ENCODE data around the gene GPR55. TPM values are rescaled to one million over a fixed set of nuclear protein-coding genes. Genes with fewer than 3 reads are reported as not detected.
A peak's percentile ranks its signal among the peaks of the same experiment; 100 is the strongest.
"Not testable (repeated sequence)": the region's sequence is repeated elsewhere in the genome, so short reads cannot be mapped to it uniquely, and the experiment has no call there.

GPR55 gene, protein sequence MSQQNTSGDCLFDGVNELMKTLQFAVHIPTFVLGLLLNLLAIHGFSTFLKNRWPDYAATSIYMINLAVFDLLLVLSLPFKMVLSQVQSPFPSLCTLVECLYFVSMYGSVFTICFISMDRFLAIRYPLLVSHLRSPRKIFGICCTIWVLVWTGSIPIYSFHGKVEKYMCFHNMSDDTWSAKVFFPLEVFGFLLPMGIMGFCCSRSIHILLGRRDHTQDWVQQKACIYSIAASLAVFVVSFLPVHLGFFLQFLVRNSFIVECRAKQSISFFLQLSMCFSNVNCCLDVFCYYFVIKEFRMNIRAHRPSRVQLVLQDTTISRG
- under 1 TPM in 1 of 2 donors, not detected in 1; 0.08 TPM for total RNA-seq
- long read RNA-seq, result 0 reads

DNA sequence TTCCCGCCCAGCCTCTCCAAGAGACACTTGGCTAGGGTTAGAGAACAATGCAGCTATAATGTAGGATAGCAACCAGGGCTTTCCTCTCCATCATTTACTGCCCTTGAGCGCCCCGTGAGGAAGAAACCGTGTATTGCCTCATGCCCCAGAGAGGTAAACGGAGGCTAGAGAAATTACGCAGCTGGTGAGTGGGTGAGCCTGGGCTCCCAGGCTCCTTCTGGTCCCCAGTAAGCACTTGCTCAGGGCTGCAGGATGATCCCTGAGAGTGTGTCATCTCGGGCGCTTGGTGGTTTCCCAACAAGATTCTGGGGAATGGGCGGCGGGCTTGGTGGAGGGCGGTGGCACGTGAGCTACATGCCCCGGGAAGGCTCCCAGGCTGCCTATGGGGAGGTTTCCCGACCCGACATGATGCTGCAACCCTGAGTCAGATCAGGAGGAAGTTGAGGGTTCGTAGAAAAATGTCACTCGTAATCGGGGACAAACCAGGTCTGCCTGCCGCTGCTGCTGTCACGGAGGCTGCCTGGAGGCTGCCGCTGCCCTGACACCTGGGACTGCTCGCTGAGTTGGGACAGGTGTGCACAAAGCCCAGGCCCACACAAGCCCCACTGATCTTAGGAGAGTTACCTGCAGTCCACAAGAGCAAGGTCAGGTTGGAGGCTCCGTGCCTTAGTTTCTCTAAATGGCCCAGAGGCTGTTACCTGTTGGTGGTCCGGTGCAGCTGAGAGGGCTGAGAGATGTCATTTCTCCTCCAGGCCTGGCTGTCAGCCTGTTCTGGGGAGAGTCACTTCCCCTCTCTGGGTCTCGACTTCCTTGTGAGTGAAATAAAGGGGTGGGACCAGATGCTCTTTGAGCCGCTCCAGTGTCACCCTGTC lies at the start of gene GPR55:
TSS of gene GPR55 (minus strand) at position 773 of the 872 bp plus-strand sequence. CDS start 14,280 bp downstream, outside the sequence.
- ATAC-seq (peak in 1 of 2 donors; percentile 22), DNase-seq (no peak)
- intact Hi-C loops (cut with DNase I), result no loop called here

DNA sequence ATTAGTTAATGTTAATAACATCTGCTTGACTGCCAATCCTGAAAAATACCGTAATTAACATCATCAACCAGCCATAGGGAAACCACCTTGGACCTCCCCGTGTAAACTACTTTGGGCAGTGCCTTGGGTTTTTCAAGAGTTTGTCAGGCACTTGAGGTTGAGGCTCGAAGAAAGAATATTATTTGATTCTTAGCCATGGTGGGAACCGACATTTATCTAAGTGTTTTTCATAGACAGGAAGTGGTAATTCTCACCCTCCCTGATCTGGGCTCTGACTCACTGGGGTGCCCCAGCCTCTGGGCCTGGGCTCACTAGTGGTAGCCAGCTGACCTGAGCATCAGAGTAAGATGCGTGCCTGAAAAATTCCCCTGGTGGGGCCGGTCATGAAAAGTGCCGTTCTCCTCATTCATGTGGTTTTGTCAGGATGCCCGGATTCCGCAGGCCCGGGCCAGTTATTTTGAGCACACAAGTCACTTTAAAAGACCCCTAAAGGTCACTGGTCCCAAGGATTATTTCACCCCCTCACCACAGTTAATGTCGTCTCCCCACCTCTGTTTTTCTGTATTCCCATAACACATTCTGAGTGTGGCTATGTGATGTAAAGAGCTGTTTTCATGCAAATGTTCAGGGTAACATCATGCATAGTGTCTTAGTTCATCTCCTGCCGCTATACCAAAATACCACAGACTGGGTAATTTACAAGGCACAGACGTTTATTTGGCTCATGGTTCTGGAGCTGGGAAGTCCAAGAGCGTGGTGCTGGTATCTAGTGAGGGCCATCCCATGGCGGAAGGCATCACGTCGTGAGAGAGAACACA lies 49.3 kb upstream of the GPR55 start:
- DNase-seq (no peak), ATAC-seq (peak in 1 of 2 donors; percentile 50)
- intact Hi-C loops (cut with DNase I), result no loop called here

DNA sequence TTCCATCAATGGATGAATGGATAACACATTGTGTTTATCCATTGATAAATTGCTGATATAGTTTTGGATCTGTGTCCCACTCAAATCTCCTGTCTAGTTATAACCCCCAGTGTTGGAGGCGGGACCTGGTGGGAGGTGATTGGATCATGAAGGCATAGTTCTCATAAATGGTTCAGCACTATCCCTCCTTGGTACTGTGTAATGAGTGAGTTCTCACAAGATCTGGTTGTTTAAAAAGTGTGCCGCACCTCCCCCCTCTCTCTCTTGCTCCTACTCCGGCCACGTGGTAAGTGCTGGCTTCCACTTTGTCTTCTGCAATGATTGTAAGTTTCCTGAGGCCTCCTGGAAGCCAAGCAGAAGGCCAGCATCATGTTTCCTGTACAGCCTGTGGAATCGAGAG lies 47.0 kb upstream of the GPR55 start:
- no peak for ATAC-seq
- no peak for DNase-seq
- intact Hi-C loops (cut with DNase I), result no loop called here

DNA sequence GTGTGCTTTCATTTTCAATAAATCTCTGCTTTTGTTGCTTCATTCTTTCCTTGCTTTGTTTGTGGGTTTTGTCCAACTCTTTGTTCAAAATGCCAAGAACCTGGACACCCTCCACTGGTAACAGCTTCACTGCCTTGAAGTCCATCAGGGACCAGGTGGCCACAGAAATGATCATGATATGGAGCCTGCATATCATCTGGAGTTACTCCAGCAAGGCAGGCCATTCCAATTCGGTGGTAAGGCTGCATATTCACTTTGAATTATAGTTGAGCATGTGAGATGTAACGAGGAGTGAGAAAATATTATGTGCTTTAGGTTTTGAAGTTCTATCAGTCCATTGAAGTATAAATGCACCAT lies 44.6 kb upstream of the GPR55 start:
- intact Hi-C loops (cut with DNase I), result no loop called here
- DNase-seq, result no peak
- ATAC-seq, result no peak

DNA sequence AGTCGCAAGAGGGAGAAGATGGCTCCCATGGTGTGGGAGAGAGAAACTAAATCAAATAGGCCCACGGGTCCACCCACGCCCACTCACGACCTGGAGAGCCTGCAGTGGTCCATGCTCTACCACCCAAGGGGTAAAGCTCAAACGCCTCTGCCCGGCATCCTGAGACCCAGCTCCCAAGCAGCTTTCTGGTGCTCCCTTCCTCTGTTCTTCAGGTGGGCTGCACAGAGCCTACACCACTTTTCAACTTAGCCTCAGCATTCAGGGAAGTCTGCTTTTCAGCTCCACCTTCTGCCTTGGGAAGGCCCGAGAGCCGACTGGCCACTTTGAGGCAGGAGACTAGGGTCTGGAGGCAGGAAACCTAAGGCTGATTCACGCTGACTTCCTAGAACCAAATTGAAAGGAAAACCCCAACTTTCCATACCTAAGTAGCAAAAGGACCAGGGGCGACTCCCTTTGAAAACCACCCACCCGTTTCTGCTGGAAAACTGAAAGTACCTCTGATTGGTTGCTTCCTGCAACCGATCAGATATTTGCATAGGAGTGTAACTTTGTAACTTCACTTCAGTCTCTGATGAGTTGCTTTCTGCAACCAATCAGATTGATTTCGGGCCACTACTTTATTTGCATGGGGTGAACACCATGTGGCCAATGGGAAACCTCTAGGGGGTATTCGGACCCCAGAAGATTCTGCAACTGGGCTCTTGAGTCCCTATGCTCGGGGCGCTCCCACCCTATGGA lies 44.0 kb upstream of the GPR55 start:
- ATAC-seq (no peak), DNase-seq (no peak)
- intact Hi-C loops (cut with DNase I), result no loop called here

DNA sequence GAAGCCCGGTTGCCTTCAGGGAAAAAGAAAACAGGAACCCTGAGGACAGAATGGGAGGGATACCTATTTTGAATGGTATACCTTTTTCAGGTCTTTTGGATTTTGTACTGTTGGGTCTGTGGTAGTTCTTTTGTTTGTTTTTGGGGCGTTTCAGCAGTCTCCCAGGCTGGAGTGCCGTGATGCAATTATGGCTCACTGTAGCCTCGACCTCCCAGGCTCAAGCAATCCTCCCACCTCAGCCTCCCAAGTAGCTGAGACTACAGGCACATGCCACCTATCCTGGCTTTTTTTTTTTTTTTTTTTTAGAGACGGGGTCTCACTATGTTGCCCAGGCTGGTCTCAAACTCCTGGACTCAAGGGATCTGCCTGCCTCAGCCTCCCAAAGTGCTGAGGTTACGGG lies 43.3 kb upstream of the GPR55 start:
- DNase-seq; ATAC-seq; intact Hi-C loops (cut with DNase I): not testable (repeated sequence)

DNA sequence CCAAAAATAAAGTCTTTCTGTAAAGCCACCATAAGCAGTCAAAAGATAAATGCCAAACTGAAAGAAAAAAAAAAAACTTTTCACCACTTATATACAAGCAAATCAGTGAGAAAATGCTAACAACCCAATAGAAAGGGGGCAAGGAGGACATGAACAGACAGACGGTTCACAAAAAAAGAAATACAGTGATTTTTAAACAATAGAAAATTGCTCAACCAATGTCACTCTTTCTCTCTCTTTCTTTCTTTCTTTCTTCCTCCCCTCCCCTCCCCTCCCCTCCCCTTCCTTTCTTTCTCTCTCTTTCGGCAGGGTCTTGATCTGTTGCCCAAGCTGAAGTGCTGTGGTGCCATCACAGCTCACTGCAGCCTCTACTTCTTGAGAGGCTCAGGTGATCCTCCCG lies 42.1 kb upstream of the GPR55 start:
- DNase-seq (no peak), ATAC-seq (no peak)
- intact Hi-C loops (cut with DNase I), result no loop called here

DNA sequence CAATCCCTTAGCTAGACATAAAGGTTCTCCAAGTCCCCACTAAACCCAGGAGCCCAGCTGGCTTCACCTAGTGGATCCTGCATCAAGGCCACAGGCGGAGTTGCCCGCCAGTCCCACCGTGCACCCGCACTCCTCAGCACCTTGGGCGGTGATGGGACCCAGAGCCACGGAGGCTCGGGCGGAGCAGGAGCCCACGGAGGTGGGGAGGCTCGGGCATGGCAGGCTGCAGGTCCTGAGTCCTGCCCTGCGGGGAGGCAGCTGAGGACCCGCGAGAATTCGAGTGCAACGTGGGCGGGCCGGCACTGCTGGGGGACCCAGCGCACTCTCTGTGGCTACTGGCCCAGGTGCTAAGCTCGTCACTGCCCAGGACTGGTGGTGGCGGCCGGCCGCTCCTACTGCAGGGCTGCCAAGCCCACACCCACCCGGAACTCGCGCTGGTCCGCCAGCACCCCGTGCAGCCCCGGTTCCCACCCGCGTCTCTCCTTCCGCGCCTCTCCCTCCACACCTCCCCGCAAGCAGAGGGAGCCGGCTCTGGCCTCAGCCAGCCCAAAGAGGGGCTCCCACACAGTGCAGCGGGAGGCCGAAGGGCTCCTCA lies 39.2 kb upstream of the GPR55 start:
- DNase-seq, result no peak
- intact Hi-C loops (cut with DNase I), result no loop called here
- peak in 1 of 2 donors; percentile 15 for ATAC-seq

DNA sequence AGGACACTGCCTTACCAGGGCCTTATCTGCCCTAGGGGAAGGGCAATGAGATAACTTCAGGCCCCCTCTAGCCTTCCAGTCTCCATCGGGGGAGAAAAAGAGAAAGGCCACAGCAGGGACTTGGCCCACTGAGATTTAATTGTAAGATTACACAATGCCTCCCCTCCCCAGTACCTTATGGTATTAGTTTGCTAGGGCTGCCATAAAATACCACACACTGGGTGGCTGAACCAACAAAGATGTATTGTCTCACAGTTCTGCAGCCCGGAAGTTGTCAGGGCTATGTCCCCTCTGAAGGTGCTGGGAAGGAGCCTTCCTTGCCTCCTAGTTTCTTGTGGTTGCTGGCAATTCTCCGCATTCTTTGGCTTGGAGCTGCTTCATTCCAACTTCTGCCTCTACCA lies 36.0 kb upstream of the GPR55 start:
- intact Hi-C loops (cut with DNase I), result no loop called here
- DNase-seq (no peak), ATAC-seq (no peak)

DNA sequence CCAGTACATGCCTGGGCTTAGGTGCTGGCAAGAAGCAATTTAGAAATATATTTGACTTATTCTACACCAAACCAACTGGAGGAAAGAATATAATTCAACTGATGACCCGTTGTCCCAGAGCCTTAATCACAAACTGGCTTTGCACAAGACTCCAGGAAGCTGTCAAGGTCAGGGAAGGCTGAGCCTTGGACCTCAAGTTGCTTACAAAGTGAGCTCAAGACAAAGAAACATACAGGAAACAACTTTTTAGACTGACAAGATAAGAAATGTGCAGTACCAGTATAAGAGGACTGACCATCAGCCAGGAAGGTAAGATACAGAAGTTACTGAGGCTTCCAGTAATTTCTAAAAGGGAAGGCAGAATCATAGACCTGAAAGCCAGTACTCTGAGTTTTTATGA lies 35.0 kb upstream of the GPR55 start:
- DNase-seq, result no peak
- no peak for ATAC-seq

DNA sequence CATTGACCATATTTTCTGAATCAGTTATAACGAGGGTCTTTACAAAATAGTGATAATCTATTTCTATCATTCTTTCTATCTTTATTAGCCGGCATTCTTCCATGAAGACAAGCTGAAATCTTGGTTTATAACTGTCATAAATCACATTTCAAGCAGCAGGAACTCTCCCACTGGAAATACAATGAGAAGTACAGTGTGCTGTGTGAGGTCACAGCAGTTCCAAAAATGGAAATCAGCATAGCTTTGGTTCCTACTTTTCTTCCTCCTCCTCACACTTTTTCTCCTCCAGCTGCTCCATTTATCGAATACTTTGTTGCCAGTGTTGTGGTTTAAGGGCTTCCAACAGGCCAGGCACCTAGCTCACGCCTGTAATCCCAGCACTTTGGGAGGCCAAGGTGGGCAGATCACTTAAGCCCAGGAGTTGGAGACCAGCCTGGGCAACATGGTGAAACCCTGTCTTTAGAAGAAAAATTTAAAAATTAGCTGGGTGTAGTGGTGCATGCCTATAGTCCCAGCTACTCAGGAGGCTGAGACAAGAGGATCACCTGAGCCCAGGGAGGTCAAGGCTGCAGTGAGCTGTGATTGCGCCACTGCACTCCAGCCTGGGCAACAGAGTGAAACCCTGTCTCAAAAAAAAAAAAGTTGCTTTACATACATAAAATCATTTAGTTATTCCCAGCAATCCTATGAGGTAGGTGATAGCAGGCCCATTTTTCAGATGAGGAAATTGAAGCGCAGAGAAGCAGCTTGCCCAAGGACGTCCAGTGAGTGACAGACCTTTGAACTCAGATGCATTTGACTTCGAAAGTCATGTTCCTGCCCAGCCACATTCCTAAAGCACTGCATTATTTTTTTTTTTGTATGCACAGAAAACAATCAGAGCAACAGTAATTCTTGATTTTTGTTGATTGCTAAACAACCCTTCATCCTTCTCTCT lies 34.0 kb upstream of the GPR55 start:
- intact Hi-C loops (cut with DNase I), result no loop called here

More for the DNA sequence above, 35.0 kb upstream of the GPR55 start:
- intact Hi-C loops (cut with DNase I), result no loop called here

DNA sequence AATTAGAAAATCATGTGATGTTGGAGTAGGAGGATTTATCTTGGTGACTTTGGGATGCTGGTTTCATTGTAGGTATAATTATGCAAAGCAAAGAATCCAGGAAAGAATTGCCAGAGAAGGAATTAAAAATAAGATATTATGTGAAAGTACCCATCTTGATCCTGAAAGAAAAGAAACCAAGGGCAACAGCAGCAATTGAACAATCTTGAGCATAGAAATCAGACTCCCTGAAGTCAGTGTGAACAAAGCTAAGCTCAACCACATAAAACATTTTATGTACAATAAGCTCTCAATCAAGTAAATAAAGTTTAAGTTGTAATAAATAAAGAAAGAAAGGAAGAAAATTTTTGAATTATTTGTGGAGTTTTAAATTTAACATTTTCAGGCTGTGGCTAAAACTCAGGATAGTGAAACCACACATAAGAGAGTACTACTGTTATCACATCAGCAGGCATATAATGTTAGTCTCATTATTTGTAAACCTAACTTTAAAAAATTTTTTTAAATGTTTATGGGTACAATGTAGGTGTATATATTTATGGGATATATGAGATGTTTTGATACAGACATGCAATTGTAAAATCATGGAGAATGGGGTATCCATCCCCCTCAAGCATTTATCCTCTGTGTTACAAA lies 32.8 kb upstream of the GPR55 start:
- no peak for DNase-seq

More for the DNA sequence above, 34.0 kb upstream of the GPR55 start:
- no peak for DNase-seq
- ATAC-seq, result no peak

DNA sequence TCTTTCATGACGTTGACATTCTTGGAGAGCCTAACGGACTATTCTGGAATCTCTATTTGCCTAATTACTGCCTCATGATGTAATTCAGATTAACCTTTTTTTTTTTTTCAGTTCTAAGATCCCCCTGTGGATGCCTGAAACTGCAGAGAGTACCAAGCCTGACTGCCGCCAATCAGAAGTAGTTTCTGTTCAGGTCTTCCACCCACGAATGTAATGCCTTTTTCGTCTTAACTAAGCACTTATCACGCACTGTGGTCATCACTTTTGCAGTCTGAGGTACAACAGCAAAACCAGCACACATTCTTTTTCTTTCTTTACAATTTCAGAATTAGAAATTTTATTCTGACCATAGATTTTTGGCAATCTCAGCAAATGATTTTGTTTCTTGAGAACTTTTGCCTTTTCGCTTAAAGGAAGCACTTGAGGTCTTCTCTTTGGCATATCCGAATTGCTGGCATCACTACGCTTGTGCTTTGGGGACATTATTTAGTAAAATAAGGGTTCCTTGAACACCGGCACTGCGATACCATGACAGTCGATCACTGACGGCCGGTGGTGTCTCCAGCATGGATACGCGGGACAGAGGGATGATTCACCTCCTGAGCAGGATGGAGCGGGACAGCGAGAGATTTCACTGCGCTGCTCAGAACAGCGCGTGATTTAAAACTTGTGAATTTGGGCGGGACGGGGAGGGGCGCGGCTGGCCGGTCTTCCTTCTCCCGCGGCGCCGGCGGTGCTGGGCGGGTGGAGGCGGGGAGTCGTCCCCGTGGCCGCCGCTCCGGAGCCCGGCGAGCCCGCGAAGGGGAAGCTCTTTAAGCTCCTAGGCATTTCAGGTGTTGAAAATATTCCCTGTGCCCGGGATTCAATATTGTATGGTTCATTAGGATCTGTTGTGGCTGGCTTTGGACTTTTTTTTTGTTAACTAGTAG lies 32.0 kb upstream of the GPR55 start:
- ATAC-seq (peak; percentile 70 to 98), DNase-seq (peak; percentile 43)
- intact Hi-C loops (cut with DNase I), result no loop called here

More for the DNA sequence above, 32.8 kb upstream of the GPR55 start:
- intact Hi-C loops (cut with DNase I), result no loop called here
- no peak for ATAC-seq

DNA sequence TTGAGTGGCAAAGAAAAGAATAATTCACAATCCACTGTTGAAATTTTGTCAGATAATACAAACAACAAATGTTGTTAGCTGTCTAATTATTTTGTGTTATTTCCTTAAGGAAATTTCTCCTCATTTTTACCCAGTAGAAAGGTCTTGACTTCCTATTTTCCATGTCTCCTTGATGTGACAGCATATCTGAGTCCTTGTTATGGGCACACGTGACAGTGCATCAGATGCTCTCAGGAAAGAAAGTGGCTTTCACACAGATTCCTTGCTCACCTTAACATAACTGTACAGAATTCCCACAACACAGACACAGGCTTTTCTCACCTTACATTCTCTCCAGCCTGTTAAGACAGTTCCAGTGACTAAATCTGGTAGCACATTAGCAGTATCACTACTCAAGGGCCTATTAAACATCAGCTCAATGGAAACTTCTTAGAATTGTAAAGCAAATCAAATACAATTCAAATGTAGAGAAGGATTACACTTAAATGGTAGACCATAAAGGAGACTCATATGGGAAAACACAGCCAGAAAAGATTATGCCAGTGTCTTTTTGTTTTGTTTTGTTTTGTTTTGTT lies 30.2 kb upstream of the GPR55 start:
- intact Hi-C loops (cut with DNase I), result no loop called here
- no peak for ATAC-seq

DNA sequence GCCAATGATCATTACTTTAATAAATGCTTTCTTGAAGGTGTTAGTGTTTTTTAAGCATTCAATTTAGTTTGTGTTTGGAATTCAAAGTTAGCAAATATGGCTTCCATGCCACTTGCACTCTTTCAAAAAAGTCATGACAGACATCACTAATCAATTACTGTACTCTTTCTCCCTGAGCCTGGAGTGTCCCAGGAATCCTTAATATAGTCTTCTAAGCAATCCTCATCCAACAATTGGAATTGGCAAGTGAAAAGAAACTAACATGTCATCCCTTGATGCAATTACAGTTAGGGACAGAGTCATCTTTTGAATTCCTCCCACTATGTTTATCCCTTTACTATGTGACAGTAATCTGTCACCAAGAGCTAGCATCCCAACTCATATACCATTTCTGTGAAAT lies 29.7 kb upstream of the GPR55 start:
- intact Hi-C loops (cut with DNase I), result no loop called here
- no peak for ATAC-seq
- no peak for DNase-seq

More for the DNA sequence above, 30.2 kb upstream of the GPR55 start:
- no peak for DNase-seq

DNA sequence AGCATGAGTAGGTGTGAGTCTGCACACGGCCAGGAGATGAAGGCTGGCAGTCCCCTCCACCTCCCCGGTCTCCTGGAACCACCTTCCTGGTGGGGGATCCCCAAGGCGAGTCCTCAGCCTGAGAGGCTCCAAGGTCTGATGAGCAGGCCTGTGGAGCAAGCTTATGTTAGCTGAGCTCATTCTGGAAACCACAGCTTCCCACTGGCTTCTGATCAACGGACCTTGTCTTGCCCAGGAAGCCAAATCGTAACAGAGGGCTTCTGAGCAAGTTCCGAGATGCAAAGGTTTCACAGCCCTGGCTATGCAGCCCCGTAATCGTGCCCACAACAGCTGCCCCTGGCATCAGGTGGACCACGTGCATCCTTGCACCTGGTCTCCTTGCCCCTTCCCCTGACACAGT lies 28.8 kb upstream of the GPR55 start:
- intact Hi-C loops (cut with DNase I), result no loop called here
- no peak for ATAC-seq
- no peak for DNase-seq

Data from left cardiac atrium (tissue), 4 donors.